Measurements from ENCODE around the gene SLC10A7.

The SLC10A7 gene

GRCh38 chr4:146349306-146349705 is 172.4 kb downstream of the SLC10A7 start:
- H3K4me3 ChIP-seq (ENCODE audit: low read depth, low read length) = no peak overlapping the region
- no peak for DNase-seq (ENCODE audit: low read depth)
- TF ChIP-seq CTCF (IDR thresholded peaks at IDR 0.05; ENCODE audit: low read depth, low read length, missing control alignments) = no peak

GRCh38 chr4:146347822-146348221 is 173.9 kb downstream of the SLC10A7 start:
- H3K4me3 ChIP-seq (ENCODE audit: low read depth, low read length) = no peak overlapping the region
- DNase-seq (ENCODE audit: low read depth) = no peak
- TF ChIP-seq CTCF (IDR thresholded peaks at IDR 0.05; ENCODE audit: low read depth, low read length, missing control alignments) = no peak

GRCh38 chr4:146346276-146346675 is 175.5 kb downstream of the SLC10A7 start:
- DNase-seq (ENCODE audit: low read depth) = no peak
- no peak for TF ChIP-seq CTCF (IDR thresholded peaks at IDR 0.05; ENCODE audit: low read depth, low read length, missing control alignments)
- no peak overlapping the region for H3K4me3 ChIP-seq (ENCODE audit: low read depth, low read length)

GRCh38 chr4:146343776-146344175 is 178.0 kb downstream of the SLC10A7 start:
- no peak overlapping the region for H3K4me3 ChIP-seq (ENCODE audit: low read depth, low read length)
- TF ChIP-seq CTCF (IDR thresholded peaks at IDR 0.05; ENCODE audit: low read depth, low read length, missing control alignments) = no peak
- no peak for DNase-seq (ENCODE audit: low read depth)

GRCh38 chr4:146343199-146343598 is 178.5 kb downstream of the SLC10A7 start:
- DNase-seq (ENCODE audit: low read depth) = peak; percentile 30
- no peak overlapping the region for H3K4me3 ChIP-seq (ENCODE audit: low read depth, low read length)
- no peak for TF ChIP-seq CTCF (IDR thresholded peaks at IDR 0.05; ENCODE audit: low read depth, low read length, missing control alignments)

GRCh38 chr4:146342600-146343192 is 179.0 kb downstream of the SLC10A7 start:
- no peak for DNase-seq (ENCODE audit: low read depth)

More at GRCh38 chr4:146342600-146343192, 179.0 kb downstream of the SLC10A7 start:
- peak; percentile 36 for TF ChIP-seq CTCF (IDR thresholded peaks at IDR 0.05; ENCODE audit: low read depth, low read length, missing control alignments)
- no peak overlapping the region for H3K4me3 ChIP-seq (ENCODE audit: low read depth, low read length)
